Suprapubic skin (tissue), 3 donors: ENCODE results near the gene BTNL8.

Experiments
- EP300 ChIP-seq: sonication (generic); formaldehyde crosslinking; IDR thresholded peaks from one replicate; pipeline ENCODE4 v1.6.1; 2017; ENCODE audit warnings: antibody characterized with exemption
- POLR2A ChIP-seq, 2 donors: fragments of 450-650 bp; IDR thresholded peaks; one replicate each; pipeline ENCODE4 v1.6.1; 2017; ENCODE audit warnings: antibody characterized with exemption in 2 of 2, mild to moderate bottlenecking in 2 of 2, moderate library complexity in 2 of 2
- TF ChIP-seq, protein P1 (sequence below), 2 donors: fragments of 200-600 bp in 1 of 2; fragments of 450-650 bp in 1 of 2; sonication (generic) in 1 of 2; IDR thresholded peaks; one replicate each; pipeline ENCODE4 v1.5.1; 2016 to 2019; ENCODE audit warnings: antibody characterized with exemption in 2 of 2, mild to moderate bottlenecking in 1 of 2, moderate library complexity in 1 of 2

DNA sequence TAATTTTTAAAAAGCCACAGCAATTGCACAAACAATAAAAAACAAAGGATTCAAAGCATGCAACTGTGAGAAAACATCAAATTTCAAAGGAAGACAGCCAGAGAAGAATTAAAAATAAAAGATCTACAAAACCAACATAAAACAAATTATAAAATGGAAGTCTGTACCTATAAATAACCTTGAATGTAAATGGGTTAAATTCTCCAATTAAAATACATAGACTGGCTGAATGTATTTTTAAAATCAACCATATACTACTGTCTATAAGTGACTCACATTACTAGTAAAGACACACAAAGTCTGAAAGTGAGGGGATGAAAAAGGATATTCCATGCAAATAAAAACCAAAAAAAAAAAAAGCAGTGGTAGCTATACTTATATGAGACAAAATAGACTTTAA lies 33.7 kb downstream of the BTNL8 start:
- TF ChIP-seq, protein P1, sequence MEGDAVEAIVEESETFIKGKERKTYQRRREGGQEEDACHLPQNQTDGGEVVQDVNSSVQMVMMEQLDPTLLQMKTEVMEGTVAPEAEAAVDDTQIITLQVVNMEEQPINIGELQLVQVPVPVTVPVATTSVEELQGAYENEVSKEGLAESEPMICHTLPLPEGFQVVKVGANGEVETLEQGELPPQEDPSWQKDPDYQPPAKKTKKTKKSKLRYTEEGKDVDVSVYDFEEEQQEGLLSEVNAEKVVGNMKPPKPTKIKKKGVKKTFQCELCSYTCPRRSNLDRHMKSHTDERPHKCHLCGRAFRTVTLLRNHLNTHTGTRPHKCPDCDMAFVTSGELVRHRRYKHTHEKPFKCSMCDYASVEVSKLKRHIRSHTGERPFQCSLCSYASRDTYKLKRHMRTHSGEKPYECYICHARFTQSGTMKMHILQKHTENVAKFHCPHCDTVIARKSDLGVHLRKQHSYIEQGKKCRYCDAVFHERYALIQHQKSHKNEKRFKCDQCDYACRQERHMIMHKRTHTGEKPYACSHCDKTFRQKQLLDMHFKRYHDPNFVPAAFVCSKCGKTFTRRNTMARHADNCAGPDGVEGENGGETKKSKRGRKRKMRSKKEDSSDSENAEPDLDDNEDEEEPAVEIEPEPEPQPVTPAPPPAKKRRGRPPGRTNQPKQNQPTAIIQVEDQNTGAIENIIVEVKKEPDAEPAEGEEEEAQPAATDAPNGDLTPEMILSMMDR (IDR thresholded peaks at IDR 0.05), result no peak
- no peak for TF ChIP-seq POLR2A (IDR thresholded peaks at IDR 0.05)
- TF ChIP-seq EP300, result no peak
